Activated T-cell treated with anti-CD3 and anti-CD28 coated beads for 4 hours (primary cell): Measurements from ENCODE around the gene NCDN.

Experiments
- DNase-seq: peaks from one replicate; pipeline ENCODE4 v3.0.0-alpha.2; 2020

NCDN gene

DNA sequence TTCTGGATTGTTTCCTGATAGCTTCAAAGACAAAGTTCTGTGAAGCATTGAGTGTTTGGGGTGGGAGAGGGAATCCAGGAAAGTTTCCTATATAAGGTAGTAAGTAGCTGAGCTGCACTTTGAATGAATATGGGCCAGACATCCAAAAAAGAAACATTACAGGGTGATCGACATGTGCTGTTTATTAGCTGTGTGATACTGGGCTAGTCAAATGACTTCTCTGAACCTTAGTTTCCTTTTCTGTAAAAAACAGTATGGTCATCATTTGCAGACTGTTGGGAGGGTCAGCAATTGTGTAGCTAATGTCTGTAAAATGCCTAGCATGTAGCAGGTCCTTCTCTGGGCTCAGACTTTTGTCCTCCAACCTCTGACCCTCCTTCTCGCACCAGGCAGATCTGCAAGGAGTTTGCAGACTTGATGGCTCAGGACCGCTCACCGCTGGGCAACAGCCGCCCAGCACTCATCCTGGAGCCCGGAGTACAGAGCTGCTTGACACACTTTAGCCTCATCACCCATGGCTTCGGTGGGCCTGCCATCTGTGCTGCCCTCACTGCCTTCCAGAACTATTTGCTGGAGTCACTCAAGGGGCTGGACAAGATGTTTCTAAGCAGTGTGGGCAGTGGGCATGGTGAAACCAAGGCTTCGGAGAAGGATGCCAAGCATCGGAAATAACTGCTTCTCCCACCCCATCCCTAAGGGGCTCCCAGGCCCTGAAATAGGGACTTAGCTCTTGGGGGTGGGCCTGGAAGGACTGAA lies 36.6 kb downstream of the NCDN start:
- DNase-seq = no peak

- no peak for DNase-seq
Measured at GRCh38 chr1:35595684-35596083, 38.1 kb downstream of the NCDN start.

DNA sequence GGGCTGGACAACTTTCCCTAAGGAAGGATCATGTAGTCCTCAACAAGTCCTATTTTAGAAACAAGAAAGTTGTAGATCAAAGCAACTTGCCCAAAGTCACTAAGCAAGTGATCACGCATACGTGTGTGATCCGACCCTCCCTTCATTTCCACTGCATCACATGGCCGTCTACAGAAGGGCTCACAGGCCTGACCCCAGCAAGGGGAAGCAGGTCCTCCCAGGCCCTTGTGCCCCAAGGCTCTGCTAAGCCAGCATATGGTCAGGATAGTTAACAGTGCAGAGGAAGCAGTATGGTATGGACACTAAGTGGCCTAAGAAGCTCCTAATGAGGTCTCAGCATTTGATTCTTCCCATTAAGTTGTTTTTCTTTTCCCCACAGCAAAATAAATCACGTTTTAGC lies 40.3 kb downstream of the NCDN start:
- DNase-seq = no peak

- DNase-seq = no peak
Measured at GRCh38 chr1:35598895-35599294, 41.3 kb downstream of the NCDN start.

- no peak for DNase-seq
Measured at GRCh38 chr1:35599411-35599810, 41.8 kb downstream of the NCDN start.

GRCh38 chr1:35600593-35600992 lies 43.0 kb downstream of the NCDN start:
- DNase-seq = no peak

GRCh38 chr1:35603468-35603867 lies 45.9 kb downstream of the NCDN start:
- no peak for DNase-seq

- DNase-seq = no peak
Measured at GRCh38 chr1:35603941-35604340, 46.3 kb downstream of the NCDN start.

GRCh38 chr1:35605071-35605866 lies 47.7 kb downstream of the NCDN start:
- no peak for DNase-seq

GRCh38 chr1:35605867-35606182 lies 48.2 kb downstream of the NCDN start:
- DNase-seq = no peak

DNA sequence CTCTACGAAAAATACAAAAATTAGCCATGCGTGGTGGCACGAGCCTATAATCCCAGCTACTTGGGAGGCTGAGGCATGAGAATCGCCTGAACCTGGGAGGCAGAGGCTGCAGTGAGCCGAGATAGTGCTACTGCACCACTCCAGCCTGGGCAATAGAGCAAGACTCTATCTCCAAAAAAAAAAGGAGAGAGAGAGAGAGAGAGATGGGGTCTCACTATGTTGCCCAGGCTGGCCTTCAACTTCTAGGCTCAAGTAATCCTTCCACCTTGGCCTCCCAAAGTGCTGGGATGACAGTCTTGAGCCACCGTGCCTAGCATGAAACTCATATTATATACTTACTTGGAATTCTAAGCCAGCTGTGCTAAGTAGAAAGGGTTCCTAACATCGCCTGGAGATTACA lies 54.1 kb downstream of the NCDN start:
- DNase-seq = no peak

DNA sequence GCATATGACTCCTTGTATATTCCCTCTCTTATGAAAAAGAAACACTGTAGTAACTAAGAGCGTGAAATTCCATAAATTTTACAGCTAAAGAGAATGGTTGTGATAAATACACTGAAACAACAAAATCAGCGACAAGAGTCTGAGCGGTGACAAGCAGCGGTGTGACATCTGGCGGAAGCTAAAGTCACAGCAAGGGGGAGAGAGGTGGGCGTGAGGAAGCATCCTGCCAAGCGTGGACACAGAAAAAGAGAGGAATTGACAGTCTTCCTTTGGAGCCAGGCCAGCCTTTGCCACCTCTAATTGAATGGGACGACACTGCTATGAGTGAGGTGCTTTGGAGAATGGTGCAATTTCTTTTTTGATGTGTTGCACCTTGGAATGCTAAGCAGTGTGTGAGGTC lies 57.8 kb downstream of the NCDN start:
- no peak for DNase-seq
